ENCODE results near the gene MINDY4. TPM values are rescaled to one million over a fixed set of nuclear protein-coding genes. Genes with fewer than 3 reads are reported as not detected.

MINDY4 gene
- total RNA-seq, 1 donor from 2014 or later, result 4.1 TPM

- Mint-ChIP-seq H3K36me3 (ENCODE audit: low read depth, unreplicated experiment) (peaks cover 21% of the 10 kb centered on the region), H3K4me3 (ENCODE audit: unreplicated experiment) (no peak overlapping the region), H3K27me3 (ENCODE audit: low read depth, unreplicated experiment) (no peaks in the 10 kb centered on the region), H3K27ac (ENCODE audit: unreplicated experiment) (no peak overlapping the region), H3K9me3 (ENCODE audit: unreplicated experiment) (no peaks in the 10 kb centered on the region), H3K4me1 (ENCODE audit: low read depth, unreplicated experiment) (peaks cover 20% of the 10 kb centered on the region)
- Histone ChIP-seq H4K20me1 (ENCODE audit: insufficient read depth, low read length) (no peaks in the 10 kb centered on the region), H3K4me3 (ENCODE audit: insufficient read depth, low read depth, low read length) (no peak overlapping the region), H3K4me1 (ENCODE audit: insufficient read depth, low read length) (peaks cover 5% of the 10 kb centered on the region), H3K9ac (ENCODE audit: low read length) (no peak overlapping the region), H2AFZ (ENCODE audit: low read depth, low read length) (no peak overlapping the region), H3K4me2 (ENCODE audit: low read length) (no peak overlapping the region), H3K9me3 (ENCODE audit: insufficient read depth, low read depth, low read length) (no peaks in the 10 kb centered on the region), H3K27me3 (ENCODE audit: insufficient read depth, low read length) (no peaks in the 10 kb centered on the region), H3K27ac (ENCODE audit: low read depth, low read length) (no peak overlapping the region), H3K79me2 (ENCODE audit: insufficient read depth, low read length) (no peaks in the 10 kb centered on the region), H3K36me3 (ENCODE audit: insufficient read depth, low read length) (no peaks in the 10 kb centered on the region)
- no peak for FAIRE-seq
- no peak for DNase-seq (ENCODE audit: low read depth)
- TF ChIP-seq CTCF (IDR thresholded peaks at IDR 0.05; ENCODE audit: insufficient read depth, low read depth, low read length) (no peak), EZH2 (IDR thresholded peaks at IDR 0.05; ENCODE audit: insufficient read depth, low read length) (no peak)
Measured at GRCh38 chr7:30787486-30787885, 16.3 kb downstream of the MINDY4 start.

- Histone ChIP-seq H3K4me2 (ENCODE audit: low read length) (no peak overlapping the region), H3K9me3 (ENCODE audit: insufficient read depth, low read depth, low read length) (no peaks in the 10 kb centered on the region), H3K9ac (ENCODE audit: low read length) (no peak overlapping the region), H3K27me3 (ENCODE audit: insufficient read depth, low read length) (no peaks in the 10 kb centered on the region), H3K79me2 (ENCODE audit: insufficient read depth, low read length) (no peaks in the 10 kb centered on the region), H3K4me3 (ENCODE audit: insufficient read depth, low read depth, low read length) (no peak overlapping the region), H3K36me3 (ENCODE audit: insufficient read depth, low read length) (no peaks in the 10 kb centered on the region), H3K4me1 (ENCODE audit: insufficient read depth, low read length) (peaks cover 5% of the 10 kb centered on the region), H3K27ac (ENCODE audit: low read depth, low read length) (no peak overlapping the region), H4K20me1 (ENCODE audit: insufficient read depth, low read length) (no peaks in the 10 kb centered on the region), H2AFZ (ENCODE audit: low read depth, low read length) (no peak overlapping the region)
- Mint-ChIP-seq H3K27ac (ENCODE audit: unreplicated experiment) (peak overlapping the region; percentile 97), H3K4me3 (ENCODE audit: unreplicated experiment) (no peak overlapping the region), H3K36me3 (ENCODE audit: low read depth, unreplicated experiment) (peaks cover 14% of the 10 kb centered on the region), H3K4me1 (ENCODE audit: low read depth, unreplicated experiment) (peaks cover 20% of the 10 kb centered on the region), H3K27me3 (ENCODE audit: low read depth, unreplicated experiment) (no peaks in the 10 kb centered on the region), H3K9me3 (ENCODE audit: unreplicated experiment) (no peaks in the 10 kb centered on the region)
- FAIRE-seq (no peak), DNase-seq (ENCODE audit: low read depth) (no peak)
- TF ChIP-seq CTCF (IDR thresholded peaks at IDR 0.05; ENCODE audit: insufficient read depth, low read depth, low read length) (no peak), EZH2 (IDR thresholded peaks at IDR 0.05; ENCODE audit: insufficient read depth, low read length) (no peak)
Measured at GRCh38 chr7:30788640-30789333, 17.6 kb downstream of the MINDY4 start.

GRCh38 chr7:30789334-30789711, 18.1 kb downstream of the MINDY4 start:
- H3K79me2 ChIP-seq (ENCODE audit: insufficient read depth, low read length), result no peaks in the 10 kb centered on the region
- H3K9ac ChIP-seq (ENCODE audit: low read length), result no peak overlapping the region
- Mint-ChIP-seq H3K4me1 (ENCODE audit: low read depth, unreplicated experiment) (peaks cover 20% of the 10 kb centered on the region), H3K36me3 (ENCODE audit: low read depth, unreplicated experiment) (peaks cover 14% of the 10 kb centered on the region), H3K9me3 (ENCODE audit: unreplicated experiment) (no peaks in the 10 kb centered on the region), H3K27me3 (ENCODE audit: low read depth, unreplicated experiment) (no peaks in the 10 kb centered on the region), H3K27ac (ENCODE audit: unreplicated experiment) (peak overlapping the region; percentile 97), H3K4me3 (ENCODE audit: unreplicated experiment) (no peak overlapping the region)
- DNase-seq (ENCODE audit: low read depth) (peak; percentile 74), FAIRE-seq (peak; percentile 78)
- H3K4me2 ChIP-seq (ENCODE audit: low read length), result peak overlapping the region; percentile 17
- H3K9me3 ChIP-seq (ENCODE audit: insufficient read depth, low read depth, low read length), result no peaks in the 10 kb centered on the region
- TF ChIP-seq EZH2 (IDR thresholded peaks at IDR 0.05; ENCODE audit: insufficient read depth, low read length) (no peak), CTCF (IDR thresholded peaks at IDR 0.05; ENCODE audit: insufficient read depth, low read depth, low read length) (no peak)
- no peak overlapping the region for H2AFZ ChIP-seq (ENCODE audit: low read depth, low read length)
- H3K36me3 ChIP-seq (ENCODE audit: insufficient read depth, low read length), result no peaks in the 10 kb centered on the region
- H4K20me1 ChIP-seq (ENCODE audit: insufficient read depth, low read length), result no peaks in the 10 kb centered on the region
- H3K4me1 ChIP-seq (ENCODE audit: insufficient read depth, low read length), result peaks cover 5% of the 10 kb centered on the region
- H3K27me3 ChIP-seq (ENCODE audit: insufficient read depth, low read length), result no peaks in the 10 kb centered on the region
- no peak overlapping the region for H3K27ac ChIP-seq (ENCODE audit: low read depth, low read length)
- H3K4me3 ChIP-seq (ENCODE audit: insufficient read depth, low read depth, low read length), result no peak overlapping the region
